Subcutaneous adipose tissue (tissue), 4 donors: ENCODE measurements around the gene FCHO2. TPM values are rescaled to one million over a fixed set of nuclear protein-coding genes. Genes with fewer than 3 reads are reported as not detected.

Experiments
- total RNA-seq, 4 donors: library from RNA; depleted of rRNA; stranded (reverse); fragments of >200 nt; gene quantifications; one replicate each; pipeline ENCODE4 v1.1.0, GENCODE V29; 2016
- TF ChIP-seq, protein P1 (sequence below): fragments of 450-650 bp; IDR thresholded peaks from one replicate; pipeline ENCODE4 v1.5.1; 2016; ENCODE audit warnings: low read depth, mild to moderate bottlenecking, control low read depth, antibody characterized with exemption, moderate library complexity

The FCHO2 gene
- total RNA-seq, 4 donors from 2014 or later = 36.0 to 92.8 (median 65.8) TPM

DNA sequence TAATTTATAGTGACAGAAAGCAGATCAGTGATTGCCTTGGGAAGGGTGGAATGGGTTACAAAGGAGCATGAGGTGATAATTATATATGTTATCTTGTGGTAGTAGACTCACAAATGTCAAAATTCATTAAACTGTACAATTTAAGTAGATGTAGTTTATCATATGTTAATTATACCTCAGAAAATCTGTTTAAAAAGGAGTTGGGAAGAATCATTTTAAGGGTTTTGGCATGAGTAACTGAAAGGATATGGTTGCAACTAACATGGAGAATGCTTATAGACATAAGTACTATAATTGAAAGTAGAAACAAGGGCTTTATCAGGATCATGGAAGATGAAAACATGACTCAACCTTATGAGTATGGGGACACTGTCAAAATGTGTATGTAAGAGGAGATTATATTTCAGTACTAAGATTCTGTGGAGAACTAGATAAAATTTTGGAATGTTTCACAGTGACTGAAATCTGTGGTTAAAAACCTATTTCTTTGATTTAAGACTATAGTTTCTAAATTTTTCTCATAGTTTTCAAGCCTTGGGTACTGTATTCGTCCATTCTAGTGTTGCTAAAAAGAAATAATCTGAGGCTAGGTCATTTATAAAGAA lies 73.3 kb downstream of the FCHO2 start:
- TF ChIP-seq, protein P1, sequence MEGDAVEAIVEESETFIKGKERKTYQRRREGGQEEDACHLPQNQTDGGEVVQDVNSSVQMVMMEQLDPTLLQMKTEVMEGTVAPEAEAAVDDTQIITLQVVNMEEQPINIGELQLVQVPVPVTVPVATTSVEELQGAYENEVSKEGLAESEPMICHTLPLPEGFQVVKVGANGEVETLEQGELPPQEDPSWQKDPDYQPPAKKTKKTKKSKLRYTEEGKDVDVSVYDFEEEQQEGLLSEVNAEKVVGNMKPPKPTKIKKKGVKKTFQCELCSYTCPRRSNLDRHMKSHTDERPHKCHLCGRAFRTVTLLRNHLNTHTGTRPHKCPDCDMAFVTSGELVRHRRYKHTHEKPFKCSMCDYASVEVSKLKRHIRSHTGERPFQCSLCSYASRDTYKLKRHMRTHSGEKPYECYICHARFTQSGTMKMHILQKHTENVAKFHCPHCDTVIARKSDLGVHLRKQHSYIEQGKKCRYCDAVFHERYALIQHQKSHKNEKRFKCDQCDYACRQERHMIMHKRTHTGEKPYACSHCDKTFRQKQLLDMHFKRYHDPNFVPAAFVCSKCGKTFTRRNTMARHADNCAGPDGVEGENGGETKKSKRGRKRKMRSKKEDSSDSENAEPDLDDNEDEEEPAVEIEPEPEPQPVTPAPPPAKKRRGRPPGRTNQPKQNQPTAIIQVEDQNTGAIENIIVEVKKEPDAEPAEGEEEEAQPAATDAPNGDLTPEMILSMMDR = no peak

DNA sequence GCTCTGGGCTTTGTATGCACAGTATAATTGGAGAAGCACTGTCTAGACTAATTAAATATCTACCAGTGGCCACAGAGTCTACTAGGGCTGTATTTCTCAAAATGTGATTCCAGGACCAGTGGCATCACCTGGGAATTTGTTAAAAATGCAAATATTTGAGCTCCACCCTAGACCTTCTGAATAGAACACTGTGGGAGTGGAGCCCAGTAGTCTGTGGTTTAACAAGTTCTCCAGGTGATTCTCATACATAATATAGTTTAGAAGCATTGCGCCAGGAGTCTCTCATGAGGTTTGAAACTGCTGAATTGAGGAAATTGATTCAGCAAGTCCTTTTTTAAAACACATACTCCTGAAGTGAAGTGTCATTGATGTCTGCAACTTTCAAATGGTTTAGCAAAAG lies 74.7 kb downstream of the FCHO2 start:
- TF ChIP-seq, protein P1 = no peak

DNA sequence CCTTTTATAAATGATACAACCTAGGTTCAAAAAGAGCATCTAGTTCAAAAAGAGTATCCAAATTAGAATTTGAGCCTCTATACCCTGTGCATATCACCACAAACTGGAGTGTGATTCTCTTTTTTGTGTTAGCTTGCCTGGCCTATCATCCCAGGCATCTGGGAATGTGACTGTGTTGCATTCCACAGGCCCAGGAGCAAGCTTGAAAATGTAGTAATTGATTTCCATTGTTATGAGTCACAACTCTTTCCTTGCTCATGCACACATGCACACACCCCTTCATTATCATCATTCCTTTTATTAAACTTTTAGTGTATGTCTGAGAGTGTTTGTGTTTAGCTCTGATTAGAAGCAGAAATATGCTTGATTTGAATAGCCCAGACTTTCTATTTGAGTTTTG lies 75.2 kb downstream of the FCHO2 start:
- TF ChIP-seq, protein P1 = no peak

DNA sequence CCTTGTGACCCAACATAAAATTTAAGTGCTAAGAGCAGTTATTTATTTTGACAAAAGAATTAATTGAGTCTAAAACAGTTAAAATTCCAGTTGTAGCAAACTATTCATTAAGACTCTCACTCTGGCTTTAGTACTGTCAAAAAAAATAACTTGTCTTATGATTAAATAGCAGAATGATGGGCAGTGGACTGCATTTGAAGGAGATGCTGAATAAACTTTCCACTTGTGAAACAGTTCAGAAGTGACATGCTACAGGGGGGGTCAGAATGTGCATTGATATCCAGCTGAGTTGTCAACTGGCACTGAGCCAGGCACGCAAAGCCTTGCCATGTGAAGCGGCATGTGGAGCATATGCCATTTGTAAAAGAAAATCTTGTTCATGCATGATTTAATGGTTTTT lies 76.0 kb downstream of the FCHO2 start:
- TF ChIP-seq, protein P1 = no peak

DNA sequence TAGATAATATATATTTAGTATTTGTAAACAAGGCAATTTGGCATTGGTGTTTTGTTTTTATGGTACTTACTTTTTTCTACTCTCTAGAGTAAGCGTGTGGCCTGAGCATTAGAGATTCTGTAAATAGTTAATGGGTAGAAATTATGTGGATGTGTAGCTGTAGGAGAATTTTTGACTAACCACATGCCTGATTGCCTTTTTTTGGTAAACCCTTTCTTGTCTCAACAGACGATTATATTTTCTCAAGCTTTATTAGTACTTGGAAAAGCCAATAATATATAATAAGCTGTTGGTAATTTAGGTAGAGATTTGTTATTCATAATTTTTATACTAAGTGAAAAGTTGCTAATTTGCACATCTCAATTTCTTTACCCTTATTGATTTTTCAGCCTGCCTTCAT lies 76.8 kb downstream of the FCHO2 start:
- TF ChIP-seq, protein P1 = no peak

DNA sequence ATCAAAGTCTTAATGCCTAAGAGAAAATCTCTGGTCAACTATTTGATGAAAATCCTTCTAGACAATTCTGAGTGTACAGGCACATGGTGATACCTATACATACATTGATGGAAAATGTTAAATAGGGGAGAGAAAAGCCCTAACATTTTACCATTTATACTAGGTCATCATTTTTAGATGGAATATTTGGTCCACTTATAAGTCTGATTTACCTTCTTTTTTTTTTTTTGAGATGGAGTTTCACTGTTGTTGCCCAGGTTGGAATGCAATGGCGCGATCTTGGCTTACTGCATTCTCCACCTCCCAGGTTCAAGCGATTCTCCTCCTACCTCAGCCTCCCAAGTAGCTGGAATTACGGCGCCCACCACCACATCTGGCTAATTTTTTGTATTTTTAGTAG lies 81.7 kb downstream of the FCHO2 start:
- TF ChIP-seq, protein P1 = no peak

DNA sequence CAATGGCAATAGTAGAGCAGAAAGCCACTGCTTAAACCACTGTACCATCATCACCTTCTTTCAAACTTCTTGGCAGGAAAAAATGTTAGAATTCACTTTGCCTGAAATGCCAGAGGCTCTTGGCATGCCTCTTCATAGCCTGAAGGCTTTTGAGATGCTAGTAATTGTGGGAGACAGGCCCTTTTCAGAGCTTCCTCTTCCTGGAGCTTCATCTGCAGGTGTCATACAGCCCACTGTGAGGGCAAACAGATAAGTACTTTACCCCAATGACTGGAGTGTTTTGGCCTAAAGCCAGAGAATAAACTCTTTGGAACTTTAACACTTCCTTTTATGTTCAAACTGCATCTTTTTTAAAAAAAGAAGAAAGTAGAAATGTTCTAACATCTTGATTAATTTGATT lies 83.2 kb downstream of the FCHO2 start:
- TF ChIP-seq, protein P1 = no peak
